Muscle of leg (tissue), 11 donors: ENCODE data around the gene DENND5B. TPM values are rescaled to one million over a fixed set of nuclear protein-coding genes. Genes with fewer than 3 reads are reported as not detected.
A peak's percentile ranks its signal among the peaks of the same experiment; 100 is the strongest.

Experiments
- DNase-seq: peaks from one replicate; pipeline ENCODE4 v3.0.0; 2013
- H3K27ac ChIP-seq: one replicate; pipeline ENCODE4 v1.5.1; 2013; ENCODE audit warnings: mild to moderate bottlenecking, low read length, control low read depth
- H3K27me3 ChIP-seq: one replicate; pipeline ENCODE4 v1.6.1; 2013; ENCODE audit warnings: low read length; ENCODE audit not compliant: control insufficient read depth, insufficient read depth
- H3K36me3 ChIP-seq: one replicate; pipeline ENCODE4 v1.6.1; 2013; ENCODE audit warnings: low read length; ENCODE audit not compliant: control insufficient read depth, insufficient read depth
- H3K4me1 ChIP-seq: one replicate; pipeline ENCODE4 v1.6.1; 2013; ENCODE audit warnings: low read length; ENCODE audit not compliant: control insufficient read depth, insufficient read depth
- H3K4me3 ChIP-seq: one replicate; pipeline ENCODE4 v1.5.1; 2013; ENCODE audit warnings: low read length, control low read depth
- H3K9me3 ChIP-seq: replicated peaks from 2 replicates; pipeline ENCODE4 v1.6.1; 2013; ENCODE audit warnings: low read depth, low read length; ENCODE audit not compliant: control insufficient read depth
- WGBS: methylation state at CpG from one replicate; pipeline ENCODE4 v1.1.5; 2013; ENCODE audit warnings: missing lambda C conversion rate; ENCODE audit not compliant: insufficient coverage; 5-methylcytosine and 5-hydroxymethylcytosine counted together
- polyA plus RNA-seq, 8 donors: library from polyadenylated mRNA; unstranded; fragments of 120-200 nt; gene quantifications; one replicate each; pipeline versions ENCODE4 v1.2.1 to v1.2.3, GENCODE V29; 2013; ENCODE audit warnings: inconsistent platforms in 1 of 8, low replicate concordance in 1 of 8; ENCODE audit not compliant: insufficient read length in 8 of 8, insufficient read depth in 1 of 8
- total RNA-seq: library from RNA; stranded (reverse); fragments of 120-200 nt; gene quantifications from one replicate; pipeline ENCODE4 v1.2.4, GENCODE V29; 2013

DENND5B gene
- total and polyA plus RNA-seq, 9 donors = 13.2 to 22.3 (median 20.0) TPM

GRCh38 chr12:31355747-31356107 lies 235.2 kb downstream of the DENND5B start:
- no peaks in the 10 kb centered on the region for H3K36me3 ChIP-seq
- no peaks in the 10 kb centered on the region for H3K4me1 ChIP-seq
- no peaks in the 10 kb centered on the region for H3K27me3 ChIP-seq
- no peak for DNase-seq
- no peak overlapping the region for H3K27ac ChIP-seq
- 68% methylated on average over 2 of the region's 4 CpGs for WGBS
- H3K4me3 ChIP-seq = no peak overlapping the region
- no peaks in the 10 kb centered on the region for H3K9me3 ChIP-seq

- Histone ChIP-seq H3K27me3 (no peaks in the 10 kb centered on the region), H3K27ac (no peak overlapping the region), H3K9me3 (no peaks in the 10 kb centered on the region), H3K4me1 (no peaks in the 10 kb centered on the region), H3K4me3 (no peak overlapping the region), H3K36me3 (no peaks in the 10 kb centered on the region)
- 19% methylated on average over 7 of the region's 12 CpGs for WGBS
- DNase-seq = peak; percentile 79
Observed at GRCh38 chr12:31353750-31354708, 236.9 kb downstream of the DENND5B start.

GRCh38 chr12:31346267-31346666 lies 244.7 kb downstream of the DENND5B start:
- DNase-seq = no peak
- Histone ChIP-seq H3K4me1 (no peaks in the 10 kb centered on the region), H3K4me3 (no peak overlapping the region), H3K36me3 (no peaks in the 10 kb centered on the region), H3K27me3 (no peaks in the 10 kb centered on the region), H3K27ac (no peak overlapping the region), H3K9me3 (no peaks in the 10 kb centered on the region)
- WGBS = 40% methylated on average over 5 of the region's 9 CpGs

- Histone ChIP-seq H3K4me3 (no peak overlapping the region), H3K36me3 (no peaks in the 10 kb centered on the region), H3K27me3 (no peaks in the 10 kb centered on the region), H3K27ac (no peak overlapping the region), H3K9me3 (no peaks in the 10 kb centered on the region), H3K4me1 (no peaks in the 10 kb centered on the region)
- no peak for DNase-seq
- WGBS = no CpG with 5 or more reads among the region's 8 CpGs
Observed at GRCh38 chr12:31343139-31343538, 247.8 kb downstream of the DENND5B start.

GRCh38 chr12:31342286-31342685 lies 248.7 kb downstream of the DENND5B start:
- Histone ChIP-seq H3K27ac (no peak overlapping the region), H3K36me3 (no peaks in the 10 kb centered on the region), H3K4me3 (no peak overlapping the region), H3K9me3 (no peaks in the 10 kb centered on the region), H3K4me1 (no peaks in the 10 kb centered on the region), H3K27me3 (no peaks in the 10 kb centered on the region)
- WGBS = no CpG with 5 or more reads among the region's 1 CpG
- DNase-seq = peak; percentile 58

- Histone ChIP-seq H3K4me1 (no peaks in the 10 kb centered on the region), H3K27ac (no peak overlapping the region), H3K36me3 (no peaks in the 10 kb centered on the region), H3K9me3 (no peaks in the 10 kb centered on the region), H3K27me3 (no peaks in the 10 kb centered on the region), H3K4me3 (no peak overlapping the region)
- WGBS = 63% methylated on average over 4 of the region's 10 CpGs
- DNase-seq = no peak
Observed at GRCh38 chr12:31339831-31340622, 250.9 kb downstream of the DENND5B start.

GRCh38 chr12:31337952-31338351 lies 253.0 kb downstream of the DENND5B start:
- WGBS = no CpG with 5 or more reads among the region's 4 CpGs
- DNase-seq = no peak
- Histone ChIP-seq H3K36me3 (no peaks in the 10 kb centered on the region), H3K9me3 (no peaks in the 10 kb centered on the region), H3K27me3 (no peaks in the 10 kb centered on the region), H3K27ac (no peak overlapping the region), H3K4me1 (no peaks in the 10 kb centered on the region), H3K4me3 (no peak overlapping the region)

Other genes starting within 250 kb of the DENND5B start
- gene ETFBKMT, start 68.6 kb upstream of the DENND5B start, total RNA-seq = 3.9 TPM
- 1 to 10 TPM; 1.7 to 3.0 (median 2.6) TPM for gene ETFBKMT, start 68.6 kb upstream of the DENND5B start, polyA plus RNA-seq
- gene AMN1, start 137.9 kb upstream of the DENND5B start, total RNA-seq = 12.3 TPM
- 10 to 100 TPM in 3 of 8 donors, 1 to 10 TPM in 5; 9.2 to 11.6 (median 9.8) TPM for gene AMN1, start 137.9 kb upstream of the DENND5B start, polyA plus RNA-seq